ENCODE results near the gene CD58.

Gene CD58

DNA sequence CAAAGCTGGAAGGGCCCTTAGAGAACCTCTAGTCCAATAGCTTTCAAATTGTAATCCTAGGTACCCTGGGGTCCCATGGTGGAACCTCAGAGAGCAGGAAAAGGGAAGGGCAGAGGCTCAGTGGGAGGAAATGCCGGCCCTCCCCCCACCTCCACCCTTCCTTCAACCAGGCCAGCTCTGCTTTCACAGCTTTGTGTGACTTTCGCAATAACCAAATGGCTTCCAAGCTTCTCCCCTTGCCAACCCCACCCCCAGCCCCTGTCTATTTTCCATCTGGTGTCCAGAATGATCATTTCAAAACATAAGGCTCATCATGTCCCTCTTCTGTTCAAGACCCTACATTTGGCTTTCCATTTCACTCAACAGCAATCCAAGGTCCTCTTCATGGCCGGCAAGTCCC lies 74.4 kb downstream of the CD58 start:
- peaks cover 5% of the 10 kb centered on the region for H3K4me1 ChIP-seq (ENCODE audit: control insufficient read depth, insufficient read depth, low read length)
- H3K36me3 ChIP-seq (ENCODE audit: control insufficient read depth in 2 of 2, insufficient read depth in 2 of 2, low read length in 2 of 2), result no peaks in the 10 kb centered on the region
- H3K27ac ChIP-seq (ENCODE audit: low read length), result no peak overlapping the region
- H3K9me3 ChIP-seq (ENCODE audit: control insufficient read depth in 2 of 2, low read length in 2 of 2), result no peaks in the 10 kb centered on the region
- H3K9ac ChIP-seq (ENCODE audit: low read length in 2 of 2), result no peak overlapping the region
- H3K27me3 ChIP-seq (ENCODE audit: control insufficient read depth in 1 of 2, insufficient read depth in 2 of 2, low read length in 2 of 2), result no peaks in the 10 kb centered on the region
- H3K4me3 ChIP-seq (ENCODE audit: low read length in 2 of 2), result no peak overlapping the region

DNA sequence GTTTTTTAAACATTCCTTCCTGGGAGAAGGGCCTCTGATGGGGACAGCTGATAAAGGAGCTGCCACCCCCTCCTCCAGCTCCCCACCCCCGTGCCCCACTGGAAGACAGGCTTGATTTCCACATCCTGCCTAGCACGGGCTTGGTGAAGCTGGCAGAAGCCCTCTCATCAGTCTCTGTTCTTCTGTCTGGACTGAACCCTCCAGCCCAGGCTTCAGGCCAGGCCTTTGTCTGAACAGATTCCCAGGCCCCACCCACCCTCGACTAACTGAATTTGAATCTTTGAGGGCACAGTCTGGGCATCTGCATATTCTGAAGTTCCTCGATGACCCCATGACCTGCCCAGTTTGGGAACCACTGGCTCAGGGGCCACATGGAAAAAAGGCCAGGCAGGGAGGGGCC lies 75.3 kb downstream of the CD58 start:
- no peaks in the 10 kb centered on the region for H3K27me3 ChIP-seq (ENCODE audit: control insufficient read depth in 1 of 2, insufficient read depth in 2 of 2, low read length in 2 of 2)
- H3K9me3 ChIP-seq (ENCODE audit: control insufficient read depth in 2 of 2, low read length in 2 of 2), result no peaks in the 10 kb centered on the region
- no peaks in the 10 kb centered on the region for H3K36me3 ChIP-seq (ENCODE audit: control insufficient read depth in 2 of 2, insufficient read depth in 2 of 2, low read length in 2 of 2)
- no peak overlapping the region for H3K9ac ChIP-seq (ENCODE audit: low read length in 2 of 2)
- no peak overlapping the region for H3K4me3 ChIP-seq (ENCODE audit: low read length in 2 of 2)
- H3K27ac ChIP-seq (ENCODE audit: low read length), result no peak overlapping the region
- H3K4me1 ChIP-seq (ENCODE audit: control insufficient read depth, insufficient read depth, low read length), result peaks cover 5% of the 10 kb centered on the region

- Histone ChIP-seq H3K4me3 (ENCODE audit: low read length in 2 of 2) (no peak overlapping the region), H3K27me3 (ENCODE audit: control insufficient read depth in 1 of 2, insufficient read depth in 2 of 2, low read length in 2 of 2) (no peaks in the 10 kb centered on the region), H3K9ac (ENCODE audit: low read length in 2 of 2) (no peak overlapping the region), H3K9me3 (ENCODE audit: control insufficient read depth in 2 of 2, low read length in 2 of 2) (no peaks in the 10 kb centered on the region), H3K36me3 (ENCODE audit: control insufficient read depth in 2 of 2, insufficient read depth in 2 of 2, low read length in 2 of 2) (no peaks in the 10 kb centered on the region), H3K4me1 (ENCODE audit: control insufficient read depth, insufficient read depth, low read length) (peaks cover 5% of the 10 kb centered on the region), H3K27ac (ENCODE audit: low read length) (no peak overlapping the region)
Measured at GRCh38 chr1:116494745-116495144, 76.1 kb downstream of the CD58 start.

DNA sequence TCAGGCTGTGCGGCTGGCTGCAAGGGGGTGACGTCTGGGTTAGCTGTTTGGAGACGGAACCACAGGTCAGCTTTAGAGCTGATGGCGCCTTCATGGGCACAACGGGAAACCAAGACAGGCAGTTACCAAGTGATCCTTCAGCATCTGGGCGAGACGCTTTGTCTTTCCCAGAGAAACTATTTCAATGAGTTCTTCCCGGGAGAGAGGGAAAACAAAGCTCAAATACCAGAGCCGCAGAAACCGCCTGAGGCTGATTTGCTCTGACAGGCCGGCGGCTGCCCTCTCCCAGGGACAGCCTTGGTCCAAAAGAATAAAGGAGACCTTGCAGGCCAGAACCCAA lies 76.5 kb downstream of the CD58 start:
- H3K27me3 ChIP-seq (ENCODE audit: control insufficient read depth in 1 of 2, insufficient read depth in 2 of 2, low read length in 2 of 2), result no peaks in the 10 kb centered on the region
- no peak overlapping the region for H3K4me3 ChIP-seq (ENCODE audit: low read length in 2 of 2)
- H3K4me1 ChIP-seq (ENCODE audit: control insufficient read depth, insufficient read depth, low read length), result peaks cover 5% of the 10 kb centered on the region
- H3K9ac ChIP-seq (ENCODE audit: low read length in 2 of 2), result no peak overlapping the region
- no peaks in the 10 kb centered on the region for H3K9me3 ChIP-seq (ENCODE audit: control insufficient read depth in 2 of 2, low read length in 2 of 2)
- no peaks in the 10 kb centered on the region for H3K36me3 ChIP-seq (ENCODE audit: control insufficient read depth in 2 of 2, insufficient read depth in 2 of 2, low read length in 2 of 2)
- no peak overlapping the region for H3K27ac ChIP-seq (ENCODE audit: low read length)

- Histone ChIP-seq H3K4me3 (ENCODE audit: low read length in 2 of 2) (no peak overlapping the region), H3K4me1 (ENCODE audit: control insufficient read depth, insufficient read depth, low read length) (peaks cover 2% of the 10 kb centered on the region), H3K27ac (ENCODE audit: low read length) (no peak overlapping the region), H3K27me3 (ENCODE audit: control insufficient read depth in 1 of 2, insufficient read depth in 2 of 2, low read length in 2 of 2) (no peaks in the 10 kb centered on the region), H3K9ac (ENCODE audit: low read length in 2 of 2) (no peak overlapping the region), H3K36me3 (ENCODE audit: control insufficient read depth in 2 of 2, insufficient read depth in 2 of 2, low read length in 2 of 2) (no peaks in the 10 kb centered on the region), H3K9me3 (ENCODE audit: control insufficient read depth in 2 of 2, low read length in 2 of 2) (no peaks in the 10 kb centered on the region)
Measured at GRCh38 chr1:116493484-116494352, 77.1 kb downstream of the CD58 start.

GRCh38 chr1:116493036-116493435 lies 77.8 kb downstream of the CD58 start:
- H3K27ac ChIP-seq (ENCODE audit: low read length), result no peak overlapping the region
- peaks cover 2% of the 10 kb centered on the region for H3K4me1 ChIP-seq (ENCODE audit: control insufficient read depth, insufficient read depth, low read length)
- no peak overlapping the region for H3K4me3 ChIP-seq (ENCODE audit: low read length in 2 of 2)
- no peaks in the 10 kb centered on the region for H3K9me3 ChIP-seq (ENCODE audit: control insufficient read depth in 2 of 2, low read length in 2 of 2)
- H3K9ac ChIP-seq (ENCODE audit: low read length in 2 of 2), result no peak overlapping the region
- no peaks in the 10 kb centered on the region for H3K27me3 ChIP-seq (ENCODE audit: control insufficient read depth in 1 of 2, insufficient read depth in 2 of 2, low read length in 2 of 2)
- H3K36me3 ChIP-seq (ENCODE audit: control insufficient read depth in 2 of 2, insufficient read depth in 2 of 2, low read length in 2 of 2), result no peaks in the 10 kb centered on the region

DNA sequence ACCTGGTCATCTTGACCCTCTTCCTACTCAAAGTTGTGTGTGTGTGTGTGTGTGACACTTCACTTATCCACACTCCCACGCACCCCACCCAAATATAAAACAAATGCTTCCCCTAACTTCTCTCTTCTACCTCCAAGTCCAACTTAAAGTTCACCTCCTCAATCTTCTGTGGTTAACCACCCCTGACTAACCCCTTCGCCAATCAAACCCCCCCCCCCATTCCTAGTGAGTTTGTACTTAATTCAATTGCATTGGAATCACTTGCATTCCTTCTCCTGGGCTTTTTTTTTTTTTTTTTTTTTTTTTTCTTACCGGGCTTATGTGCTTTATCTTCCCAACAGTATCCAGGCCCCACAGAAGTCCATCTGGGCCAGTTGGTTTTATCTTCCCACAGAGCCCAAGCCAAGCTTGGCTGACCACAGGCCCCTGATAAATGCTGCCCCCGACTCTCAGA lies 78.4 kb downstream of the CD58 start:
- Histone ChIP-seq H3K36me3 (ENCODE audit: control insufficient read depth in 2 of 2, insufficient read depth in 2 of 2, low read length in 2 of 2) (no peaks in the 10 kb centered on the region), H3K9me3 (ENCODE audit: control insufficient read depth in 2 of 2, low read length in 2 of 2) (no peaks in the 10 kb centered on the region), H3K9ac (ENCODE audit: low read length in 2 of 2) (no peak overlapping the region), H3K27me3 (ENCODE audit: control insufficient read depth in 1 of 2, insufficient read depth in 2 of 2, low read length in 2 of 2) (peaks cover 0 to 2% of the 10 kb centered on the region in 2 donors), H3K4me3 (ENCODE audit: low read length in 2 of 2) (no peak overlapping the region), H3K27ac (ENCODE audit: low read length) (no peak overlapping the region), H3K4me1 (ENCODE audit: control insufficient read depth, insufficient read depth, low read length) (no peaks in the 10 kb centered on the region)

DNA sequence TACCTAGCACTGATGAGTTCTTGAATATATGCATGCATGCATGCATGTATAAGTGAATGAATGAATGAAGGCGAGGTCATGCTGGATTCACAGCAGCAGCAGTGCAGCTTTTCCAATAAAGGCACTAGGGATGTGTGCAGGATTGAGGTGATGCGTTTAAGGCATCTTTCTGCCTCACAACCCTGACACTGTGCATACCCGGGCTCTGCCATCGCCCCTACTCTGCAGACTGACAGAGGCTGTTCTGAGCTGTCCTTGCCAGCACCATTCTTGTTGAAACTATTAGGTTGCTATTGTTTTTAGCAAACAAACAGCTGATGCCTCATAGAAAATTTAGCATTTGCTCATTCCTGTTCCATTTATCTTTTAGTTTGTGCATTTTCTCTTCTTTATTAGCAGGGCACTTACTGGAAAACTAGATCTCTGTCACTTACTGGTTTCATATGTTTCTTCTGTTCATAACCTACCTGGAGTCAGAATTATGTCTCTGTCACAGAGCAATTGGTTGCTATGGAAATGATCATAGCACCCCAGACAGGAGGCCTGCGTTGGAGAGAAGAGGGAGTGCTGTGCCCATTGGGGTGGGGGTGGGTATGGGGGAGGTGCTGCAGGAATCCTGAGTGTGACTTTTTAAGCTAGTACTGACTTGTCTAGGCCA lies 79.0 kb downstream of the CD58 start:
- H3K27ac ChIP-seq (ENCODE audit: low read length), result no peak overlapping the region
- H3K9me3 ChIP-seq (ENCODE audit: control insufficient read depth in 2 of 2, low read length in 2 of 2), result no peaks in the 10 kb centered on the region
- H3K4me3 ChIP-seq (ENCODE audit: low read length in 2 of 2), result no peak overlapping the region
- H3K36me3 ChIP-seq (ENCODE audit: control insufficient read depth in 2 of 2, insufficient read depth in 2 of 2, low read length in 2 of 2), result no peaks in the 10 kb centered on the region
- no peak overlapping the region for H3K9ac ChIP-seq (ENCODE audit: low read length in 2 of 2)
- peaks cover 0 to 2% of the 10 kb centered on the region in 2 donors for H3K27me3 ChIP-seq (ENCODE audit: control insufficient read depth in 1 of 2, insufficient read depth in 2 of 2, low read length in 2 of 2)
- no peaks in the 10 kb centered on the region for H3K4me1 ChIP-seq (ENCODE audit: control insufficient read depth, insufficient read depth, low read length)

DNA sequence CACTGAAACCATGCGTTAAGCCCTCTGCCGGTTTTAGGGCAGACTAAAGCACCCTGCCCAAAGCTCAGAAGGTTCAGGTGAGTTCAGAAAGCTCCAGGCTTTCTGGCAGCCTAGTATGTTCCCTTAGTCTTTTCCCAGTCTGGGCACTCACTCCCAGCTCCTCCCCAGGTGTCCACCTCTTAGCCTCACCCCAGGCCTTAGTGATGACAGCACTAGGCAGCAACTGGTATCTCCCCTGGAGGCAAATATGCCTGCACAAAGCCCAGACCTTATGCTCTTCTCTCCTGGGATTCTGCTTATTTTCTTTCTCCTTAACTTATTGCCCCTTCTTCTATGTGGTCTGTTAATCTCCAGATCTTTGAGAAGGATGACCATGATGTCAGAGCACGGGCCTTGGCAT lies 80.2 kb downstream of the CD58 start:
- no peaks in the 10 kb centered on the region for H3K36me3 ChIP-seq (ENCODE audit: control insufficient read depth in 2 of 2, insufficient read depth in 2 of 2, low read length in 2 of 2)
- H3K4me3 ChIP-seq (ENCODE audit: low read length in 2 of 2), result no peak overlapping the region
- no peak overlapping the region for H3K9ac ChIP-seq (ENCODE audit: low read length in 2 of 2)
- H3K27me3 ChIP-seq (ENCODE audit: control insufficient read depth in 1 of 2, insufficient read depth in 2 of 2, low read length in 2 of 2), result peaks cover 0 to 2% of the 10 kb centered on the region in 2 donors
- H3K27ac ChIP-seq (ENCODE audit: low read length), result no peak overlapping the region
- no peaks in the 10 kb centered on the region for H3K4me1 ChIP-seq (ENCODE audit: control insufficient read depth, insufficient read depth, low read length)
- H3K9me3 ChIP-seq (ENCODE audit: control insufficient read depth in 2 of 2, low read length in 2 of 2), result no peaks in the 10 kb centered on the region

GRCh38 chr1:116489231-116489697 lies 81.6 kb downstream of the CD58 start:
- H3K4me3 ChIP-seq (ENCODE audit: low read length in 2 of 2), result no peak overlapping the region
- no peak overlapping the region for H3K9ac ChIP-seq (ENCODE audit: low read length in 2 of 2)
- H3K4me1 ChIP-seq (ENCODE audit: control insufficient read depth, insufficient read depth, low read length), result peaks cover 5% of the 10 kb centered on the region
- H3K27me3 ChIP-seq (ENCODE audit: control insufficient read depth in 1 of 2, insufficient read depth in 2 of 2, low read length in 2 of 2), result peaks cover 0 to 2% of the 10 kb centered on the region in 2 donors
- H3K9me3 ChIP-seq (ENCODE audit: control insufficient read depth in 2 of 2, low read length in 2 of 2), result no peaks in the 10 kb centered on the region
- no peaks in the 10 kb centered on the region for H3K36me3 ChIP-seq (ENCODE audit: control insufficient read depth in 2 of 2, insufficient read depth in 2 of 2, low read length in 2 of 2)
- H3K27ac ChIP-seq (ENCODE audit: low read length), result no peak overlapping the region

DNA sequence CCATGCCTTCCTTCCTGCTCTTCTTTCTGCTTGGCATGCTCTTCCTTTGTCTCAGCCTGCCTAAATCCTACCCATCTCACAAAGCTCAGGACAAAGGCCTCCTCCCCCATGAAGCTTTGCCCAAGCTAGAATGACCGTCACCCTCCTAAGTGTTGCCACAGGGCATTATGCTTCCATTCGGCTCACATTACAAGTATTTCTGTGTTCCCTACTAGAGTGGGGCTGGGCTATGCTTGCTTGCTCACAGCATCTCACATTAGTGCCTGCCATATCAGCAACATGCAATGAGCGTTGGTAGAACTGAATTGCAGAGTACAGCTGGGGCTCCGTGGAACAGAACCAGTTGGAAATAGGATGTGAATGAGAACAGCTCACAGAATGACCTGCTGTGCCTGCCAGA lies 82.8 kb downstream of the CD58 start:
- H3K4me3 ChIP-seq (ENCODE audit: low read length in 2 of 2), result no peak overlapping the region
- peaks cover 5% of the 10 kb centered on the region for H3K4me1 ChIP-seq (ENCODE audit: control insufficient read depth, insufficient read depth, low read length)
- H3K36me3 ChIP-seq (ENCODE audit: control insufficient read depth in 2 of 2, insufficient read depth in 2 of 2, low read length in 2 of 2), result no peaks in the 10 kb centered on the region
- no peak overlapping the region for H3K27ac ChIP-seq (ENCODE audit: low read length)
- H3K27me3 ChIP-seq (ENCODE audit: control insufficient read depth in 1 of 2, insufficient read depth in 2 of 2, low read length in 2 of 2), result peaks cover 0 to 2% of the 10 kb centered on the region in 2 donors
- H3K9ac ChIP-seq (ENCODE audit: low read length in 2 of 2), result no peak overlapping the region
- no peaks in the 10 kb centered on the region for H3K9me3 ChIP-seq (ENCODE audit: control insufficient read depth in 2 of 2, low read length in 2 of 2)

All from stomach smooth muscle (tissue), 2 donors.